Measurements from ENCODE around the gene BACH2. TPM values are rescaled to one million over a fixed set of nuclear protein-coding genes. Genes with fewer than 3 reads are reported as not detected.
A peak's percentile ranks its signal among the peaks of the same experiment; 100 is the strongest.

Gene BACH2
- polyA plus RNA-seq, 1 donor (not counting 4 experiments of a cell fraction or from before 2014, with no cell fraction given): 0.50 TPM

- Histone ChIP-seq H3K9me3 (ENCODE audit: control insufficient read depth, low read depth, low read length) (no peaks in the 10 kb centered on the region), H3K27ac (ENCODE audit: control insufficient read depth, insufficient read depth, low read length) (no peak overlapping the region), H3K27me3 (ENCODE audit: control insufficient read depth, extremely low read depth, insufficient read depth, low read length) (no peaks in the 10 kb centered on the region), H3K4me1 (ENCODE audit: control insufficient read depth, extremely low read depth, insufficient read depth, low read length) (peaks cover 3% of the 10 kb centered on the region), H3K79me2 (ENCODE audit: control insufficient read depth, insufficient read depth, low read length) (no peaks in the 10 kb centered on the region), H3K9ac (ENCODE audit: control insufficient read depth, extremely low read depth, insufficient read depth, low read length) (no peak overlapping the region), H3K9me1 (ENCODE audit: control insufficient read depth, extremely low read depth, insufficient read depth, low read length) (no peaks in the 10 kb centered on the region), H3K4me2 (ENCODE audit: control insufficient read depth, extremely low read depth, insufficient read depth, low read depth, low read length) (no peak overlapping the region), H3K4me3 (ENCODE audit: control insufficient read depth in 2 of 3, extremely low read depth in 1 of 3, insufficient read depth in 2 of 3, low read depth in 1 of 3, low read length in 3 of 3) (no peak overlapping the region), H4K20me1 (ENCODE audit: control insufficient read depth, extremely low read depth, insufficient read depth, low read length) (no peaks in the 10 kb centered on the region), H2AFZ (ENCODE audit: control insufficient read depth, low read length) (no peak overlapping the region), H3K36me3 (ENCODE audit: control insufficient read depth in 2 of 2, extremely low read depth in 1 of 2, insufficient read depth in 2 of 2, low read length in 2 of 2) (no peaks in the 10 kb centered on the region)
- no peak for DNase-seq (ENCODE audit: low read depth, low spot score)
- FAIRE-seq: no peak
- dilution Hi-C loops (cut with MboI; ENCODE audit: extremely low pct_ligation_motif_present, low sequenced_read_pairs): no loop called here
- TF ChIP-seq CTCF (optimal IDR thresholded peaks at IDR 0.05 in 1 of 3, IDR thresholded peaks at IDR 0.05 in 1 of 3, conservative IDR thresholded peaks at IDR 0.05 in 1 of 3; ENCODE audit: extremely low read depth in 1 of 3, insufficient read depth in 2 of 3, low read length in 3 of 3) (no peak), EZH2 (IDR thresholded peaks at IDR 0.05; ENCODE audit: low read length) (no peak)
Observed at GRCh38 chr6:90329386-90330077, 32.9 kb upstream of the BACH2 start.

GRCh38 chr6:90328004-90328403 is 31.4 kb upstream of the BACH2 start:
- Histone ChIP-seq H3K27me3 (ENCODE audit: control insufficient read depth, extremely low read depth, insufficient read depth, low read length) (no peaks in the 10 kb centered on the region), H3K9me3 (ENCODE audit: control insufficient read depth, low read depth, low read length) (no peaks in the 10 kb centered on the region), H3K4me2 (ENCODE audit: control insufficient read depth, extremely low read depth, insufficient read depth, low read depth, low read length) (no peak overlapping the region), H3K9me1 (ENCODE audit: control insufficient read depth, extremely low read depth, insufficient read depth, low read length) (no peaks in the 10 kb centered on the region), H4K20me1 (ENCODE audit: control insufficient read depth, extremely low read depth, insufficient read depth, low read length) (no peaks in the 10 kb centered on the region), H3K36me3 (ENCODE audit: control insufficient read depth in 2 of 2, extremely low read depth in 1 of 2, insufficient read depth in 2 of 2, low read length in 2 of 2) (no peaks in the 10 kb centered on the region), H3K4me1 (ENCODE audit: control insufficient read depth, extremely low read depth, insufficient read depth, low read length) (peaks cover 3% of the 10 kb centered on the region), H3K79me2 (ENCODE audit: control insufficient read depth, insufficient read depth, low read length) (no peaks in the 10 kb centered on the region), H3K4me3 (ENCODE audit: control insufficient read depth in 2 of 3, extremely low read depth in 1 of 3, insufficient read depth in 2 of 3, low read depth in 1 of 3, low read length in 3 of 3) (no peak overlapping the region), H2AFZ (ENCODE audit: control insufficient read depth, low read length) (no peak overlapping the region), H3K27ac (ENCODE audit: control insufficient read depth, insufficient read depth, low read length) (no peak overlapping the region), H3K9ac (ENCODE audit: control insufficient read depth, extremely low read depth, insufficient read depth, low read length) (no peak overlapping the region)
- DNase-seq (ENCODE audit: low read depth, low spot score): no peak
- dilution Hi-C loops (cut with MboI; ENCODE audit: extremely low pct_ligation_motif_present, low sequenced_read_pairs): no loop called here
- no peak for TF ChIP-seq CTCF (optimal IDR thresholded peaks at IDR 0.05 in 1 of 3, IDR thresholded peaks at IDR 0.05 in 1 of 3, conservative IDR thresholded peaks at IDR 0.05 in 1 of 3; ENCODE audit: extremely low read depth in 1 of 3, insufficient read depth in 2 of 3, low read length in 3 of 3)
- TF ChIP-seq EZH2 (IDR thresholded peaks at IDR 0.05; ENCODE audit: low read length): no peak
- FAIRE-seq: peak; percentile 82

Measured in keratinocyte (primary cell).